ENCODE measurements around the gene CHERP.

DNA sequence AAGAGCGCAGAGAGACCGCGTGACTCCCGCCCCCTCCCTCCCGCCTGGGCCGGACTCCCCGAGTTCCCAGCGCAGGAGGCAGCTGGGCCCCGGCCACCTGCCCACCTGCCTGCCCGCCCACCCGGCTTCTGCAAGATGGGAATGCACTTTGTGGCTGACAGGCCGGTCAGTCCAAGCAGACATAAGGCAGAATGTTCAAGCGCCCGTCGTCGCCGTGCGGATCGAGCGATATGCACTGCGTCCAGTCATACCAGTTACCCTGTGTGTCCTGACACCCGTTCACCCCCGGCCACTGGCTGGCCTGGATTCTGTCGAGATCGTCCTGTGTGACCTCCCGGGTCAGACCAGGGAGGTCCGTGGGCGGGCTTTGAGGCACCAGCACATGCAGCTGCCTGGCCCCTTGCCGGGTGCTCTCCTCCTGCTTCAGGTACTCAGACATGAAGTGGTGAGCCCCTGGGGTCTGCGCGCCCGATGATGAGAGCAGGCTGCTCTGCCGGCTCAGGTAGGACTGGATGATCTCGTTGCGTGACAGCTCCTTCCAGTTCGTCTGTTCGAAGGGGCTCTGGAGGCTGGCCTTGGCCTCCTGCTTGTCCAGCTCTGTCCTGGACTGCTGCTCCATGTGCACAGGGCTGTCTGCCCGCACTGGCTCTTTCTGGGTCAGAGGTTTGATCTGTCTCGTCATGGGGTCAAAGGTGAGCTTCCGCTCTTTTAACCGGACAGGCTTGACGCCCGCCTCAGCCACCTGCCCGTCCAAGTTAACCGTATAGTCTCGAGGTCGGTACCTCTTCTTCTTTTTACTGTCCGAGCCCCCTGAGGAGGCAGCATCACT is 33.8 kb upstream of the CHERP start:
- TF ChIP-seq, protein P1, sequence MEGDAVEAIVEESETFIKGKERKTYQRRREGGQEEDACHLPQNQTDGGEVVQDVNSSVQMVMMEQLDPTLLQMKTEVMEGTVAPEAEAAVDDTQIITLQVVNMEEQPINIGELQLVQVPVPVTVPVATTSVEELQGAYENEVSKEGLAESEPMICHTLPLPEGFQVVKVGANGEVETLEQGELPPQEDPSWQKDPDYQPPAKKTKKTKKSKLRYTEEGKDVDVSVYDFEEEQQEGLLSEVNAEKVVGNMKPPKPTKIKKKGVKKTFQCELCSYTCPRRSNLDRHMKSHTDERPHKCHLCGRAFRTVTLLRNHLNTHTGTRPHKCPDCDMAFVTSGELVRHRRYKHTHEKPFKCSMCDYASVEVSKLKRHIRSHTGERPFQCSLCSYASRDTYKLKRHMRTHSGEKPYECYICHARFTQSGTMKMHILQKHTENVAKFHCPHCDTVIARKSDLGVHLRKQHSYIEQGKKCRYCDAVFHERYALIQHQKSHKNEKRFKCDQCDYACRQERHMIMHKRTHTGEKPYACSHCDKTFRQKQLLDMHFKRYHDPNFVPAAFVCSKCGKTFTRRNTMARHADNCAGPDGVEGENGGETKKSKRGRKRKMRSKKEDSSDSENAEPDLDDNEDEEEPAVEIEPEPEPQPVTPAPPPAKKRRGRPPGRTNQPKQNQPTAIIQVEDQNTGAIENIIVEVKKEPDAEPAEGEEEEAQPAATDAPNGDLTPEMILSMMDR (IDR thresholded peaks at IDR 0.05), result no peak
- TF ChIP-seq POLR2A (IDR thresholded peaks at IDR 0.05) (no peak), EP300 (IDR thresholded peaks at IDR 0.05) (no peak)
